HCT116 (cell line): ENCODE data around the gene SPATA22. TPM values are rescaled to one million over a fixed set of nuclear protein-coding genes. Genes with fewer than 3 reads are reported as not detected.
"Not testable (repeated sequence)": the region's sequence is repeated elsewhere in the genome, so short reads cannot be mapped to it uniquely, and the experiment has no call there.

ENCODE experiments used
- ATAC-seq: fragments of 200-7000 bp; cut with Tn5 transposase; 2 replicates; pipeline ENCODE4 v1.9.1; 2020; ENCODE audit warnings: mild to moderate bottlenecking, moderate library complexity
- Bru-seq: library from RNA; stranded (reverse); fragments of 400-500 nt; gene quantifications from one replicate; lab custom pipeline; 2021; lab: Mats Ljungman, UMichigan
- BruChase-seq, 2 experiments: library from RNA; stranded (reverse); fragments of 400-500 nt; gene quantifications; one replicate each; lab custom pipeline; 2021; lab: Mats Ljungman, UMichigan
- BruUV-seq: library from RNA; stranded (reverse); fragments of 400-500 nt; replicated peaks from 2 replicates; lab custom pipeline; 2021; lab: Mats Ljungman, UMichigan
- CTCF ChIA-PET: fragments of 300-600 bp; sonication (Branson Sonifier 250); formaldehyde crosslinking; loops from one replicate; lab custom pipeline; 2021; ENCODE audit warnings: antibody characterized with exemption; lab: Charles Lee
- POLR2A ChIA-PET: fragments of 300-600, 350-600 bp; sonication (Branson Sonifier 250); formaldehyde crosslinking; loops from one replicate; lab custom pipeline; 2021; ENCODE audit warnings: antibody characterized with exemption; lab: Charles Lee
- RAD21 ChIA-PET, 2 experiments: fragments of 300-600 bp; sonication (Branson Sonifier 250); formaldehyde crosslinking; loops; one replicate each; lab custom pipeline; 2023; ENCODE audit warnings: low total read pairs in 2 of 2; ENCODE audit not compliant: uncharacterized antibody in 2 of 2, unreplicated experiment in 2 of 2, low non-redundant PET in 1 of 2; lab: Charles Lee
- DNase-seq: peaks from one replicate; pipeline ENCODE4 v3.0.0-alpha.2; 2010; ENCODE audit warnings: low read depth, low spot score
- H2AFZ ChIP-seq: fragments of 200-600 bp; shearing (Covaris generic), sonication (generic); 2 replicates; pipeline ENCODE4 v1.6.1; 2017; ENCODE audit warnings: low read depth, mixed run types, mixed read lengths, antibody characterized with exemption, low read length; ENCODE audit not compliant: poor library complexity, severe bottlenecking
- H3K27ac ChIP-seq: 2 replicates; pipeline ENCODE4 v1.5.1; 2012; ENCODE audit warnings: low read depth, low read length
- H3K27me3 ChIP-seq: fragments of 200-600 bp; sonication (generic); 2 replicates; pipeline ENCODE4 v1.6.1; 2016; ENCODE audit warnings: mixed run types, low read length, mixed read lengths; ENCODE audit not compliant: insufficient read depth
- H3K36me3 ChIP-seq, 2 experiments: fragments of 200-500 bp in 1 of 2; fragments of 200-600 bp in 1 of 2; sonication (Bioruptor generic) in 1 of 2; sonication (generic) in 1 of 2; 2 replicates each; pipeline versions ENCODE4 v1.5.1 to v1.6.1; 2014 to 2016; ENCODE audit warnings: low read length in 2 of 2, inconsistent platforms in 1 of 2, mixed read lengths in 1 of 2, mixed run types in 1 of 2; ENCODE audit not compliant: insufficient read depth in 2 of 2, control insufficient read depth in 1 of 2
- H3K4me1 ChIP-seq, 2 experiments: fragments of 200-600 bp in 1 of 2; sonication (generic) in 1 of 2; 2 replicates each; pipeline versions ENCODE4 v1.5.1 to v1.6.1; 2012 to 2017; ENCODE audit warnings: low read length in 2 of 2, inconsistent platforms in 1 of 2, mild to moderate bottlenecking in 1 of 2, mixed read lengths in 1 of 2, mixed run types in 1 of 2, moderate library complexity in 1 of 2; ENCODE audit not compliant: insufficient read depth in 2 of 2, control insufficient read depth in 1 of 2
- H3K4me2 ChIP-seq: fragments of 200-600 bp; sonication (generic); 2 replicates; pipeline ENCODE4 v1.6.1; 2017; ENCODE audit warnings: mixed run types, low read length, mixed read lengths
- H3K4me3 ChIP-seq, 2 experiments: fragments of 200-600 bp in 1 of 2; sonication (generic) in 1 of 2; replicated peaks in 1 of 2; 2 replicates each; pipeline ENCODE4 v1.5.1; 2011 to 2016; ENCODE audit warnings: low read length in 2 of 2, control low read depth in 1 of 2, low read depth in 1 of 2, mild to moderate bottlenecking in 1 of 2, mixed read lengths in 1 of 2, mixed run types in 1 of 2
- H3K79me2 ChIP-seq: fragments of 200-600 bp; sonication (generic); 2 replicates; pipeline ENCODE4 v1.6.1; 2017; ENCODE audit warnings: mild to moderate bottlenecking, mixed run types, low read length, moderate library complexity, mixed read lengths; ENCODE audit not compliant: insufficient read depth
- H3K9ac ChIP-seq: fragments of 200-600 bp; sonication (generic); 2 replicates; pipeline ENCODE4 v1.6.1; 2016; ENCODE audit warnings: low read length, mixed read lengths
- H3K9me2 ChIP-seq: fragments of 200-600 bp; sonication (generic), shearing (Covaris generic); 2 replicates; pipeline ENCODE4 v1.6.1; 2017; ENCODE audit warnings: mixed run types, mild to moderate bottlenecking, moderate library complexity; ENCODE audit not compliant: insufficient read depth
- H3K9me3 ChIP-seq, 2 experiments: fragments of 200-500 bp in 1 of 2; fragments of 200-600 bp in 1 of 2; sonication (Bioruptor generic) in 1 of 2; sonication (generic) in 1 of 2; 2 replicates each; pipeline ENCODE4 v1.6.1; 2014 to 2017; ENCODE audit warnings: low read length in 2 of 2, mixed read lengths in 2 of 2, inconsistent platforms in 1 of 2, low read depth in 1 of 2, mild to moderate bottlenecking in 1 of 2, mixed run types in 1 of 2, moderate library complexity in 1 of 2; ENCODE audit not compliant: control insufficient read depth in 1 of 2, insufficient read depth in 1 of 2
- H4K20me1 ChIP-seq: fragments of 200-600 bp; sonication (generic), shearing (Covaris generic); 2 replicates; pipeline ENCODE4 v1.6.1; 2017; ENCODE audit warnings: mixed run types, mild to moderate bottlenecking, moderate library complexity; ENCODE audit not compliant: insufficient read depth
- CBX3 ChIP-seq: IDR thresholded peaks from 2 replicates; pipeline ENCODE4 v1.6.1; 2012; ENCODE audit warnings: low read depth
- CEBPB ChIP-seq: IDR thresholded peaks from 2 replicates; pipeline ENCODE4 v1.6.1; 2012; ENCODE audit warnings: low read depth
- CTCF ChIP-seq, 3 experiments: fragments of 200-600 bp in 1 of 3; sonication (generic) in 1 of 3; IDR thresholded peaks in 2 of 3; conservative IDR thresholded peaks in 1 of 3; 2 replicates each; pipeline ENCODE4 v1.5.1; 2012 to 2017; ENCODE audit warnings: low read depth in 2 of 3, low read length in 2 of 3, antibody characterized with exemption in 1 of 3, borderline replicate concordance in 1 of 3, control low read depth in 1 of 3, mild to moderate bottlenecking in 1 of 3, mixed read lengths in 1 of 3, mixed run types in 1 of 3, moderate library complexity in 1 of 3; ENCODE audit not compliant: insufficient read depth in 1 of 3
- ELF1 ChIP-seq: IDR thresholded peaks from 2 replicates; pipeline ENCODE4 v1.6.1; 2012; ENCODE audit warnings: low read depth, borderline replicate concordance
- EZH2 ChIP-seq: fragments of 200-600 bp; sonication (generic); IDR thresholded peaks from 2 replicates; pipeline ENCODE4 v1.6.1; 2017; ENCODE audit warnings: antibody characterized with exemption, mixed run types
- FOSL1 ChIP-seq: IDR thresholded peaks from 2 replicates; pipeline ENCODE4 v1.6.1; 2012; ENCODE audit warnings: low read depth
- JUND ChIP-seq: IDR thresholded peaks from 2 replicates; pipeline ENCODE4 v1.6.1; 2012
- POLR2A ChIP-seq: IDR thresholded peaks from 2 replicates; pipeline ENCODE4 v1.7.0; 2011; ENCODE audit warnings: borderline replicate concordance; ENCODE audit not compliant: insufficient read depth, insufficient read length; ENCODE audit errors: extremely low read depth
- POLR2AphosphoS5 ChIP-seq: IDR thresholded peaks from 2 replicates; pipeline ENCODE4 v1.6.1; 2011; ENCODE audit warnings: mild to moderate bottlenecking, low read depth, low read length, moderate library complexity
- RAD21 ChIP-seq: IDR thresholded peaks from 2 replicates; pipeline ENCODE4 v1.6.1; 2012; ENCODE audit warnings: low read depth, mild to moderate bottlenecking
- SP1 ChIP-seq: IDR thresholded peaks from 2 replicates; pipeline ENCODE4 v1.6.1; 2012; ENCODE audit warnings: low read depth
- ZFX ChIP-seq: fragments of 450-650 bp; IDR thresholded peaks from 2 replicates; pipeline ENCODE4 v1.6.1; 2017
- intact Hi-C: fragments of 100-400 bp; cut with micrococcal nuclease; formaldehyde crosslinking; loops from 2 replicates; pipeline ENCODE4 v1.10.0; 2022
- long read RNA-seq: library from polyadenylated mRNA; unstranded; transcript quantifications from one replicate; pipeline ENCODE4 v2.0.0, GENCODE V29; 2021; ENCODE audit not compliant: unreplicated experiment
- polyA plus RNA-seq: library from polyadenylated mRNA; unstranded; fragments of >200 nt; gene quantifications from 2 replicates; pipeline ENCODE4 v1.2.1, GENCODE V29; 2012; ENCODE audit warnings: missing spikeins
- total RNA-seq: library from RNA; stranded (reverse); gene quantifications from one replicate; pipeline ENCODE4 v1.2.1, GENCODE V29; 2021; ENCODE audit not compliant: unreplicated experiment

SPATA22 gene
- not detected for total RNA-seq
- polyA plus RNA-seq, result not detected in 2 replicates
- Bru-seq, nascent RNA, result percentile 6 among the genes with signal in this experiment
- percentile 8 among the genes with signal in this experiment for BruChase-seq, experiment 1, labeled RNA remaining after a 6-hour chase
- percentile 4 among the genes with signal in this experiment for BruChase-seq, experiment 2, labeled RNA remaining after a 2-hour chase
- long read RNA-seq, result 0 reads

- Histone ChIP-seq H3K9me2 (no peaks in the 10 kb centered on the region), H3K4me1 (no peaks in the 10 kb centered on the region), H2AFZ (no peak within 1 kb of the TSS), H3K27me3 (0 out of 2 replicates have a peak, but pooled peaks cover 5% of the 10 kb centered on the region), H4K20me1 (no peaks in the 10 kb centered on the region), H3K36me3 (no peaks in the 10 kb centered on the region), H3K79me2 (no peaks in the 10 kb centered on the region), H3K9me3 (no peaks in the 10 kb centered on the region), H3K27ac (no peak within 1 kb of the TSS), H3K4me2 (no peak within 1 kb of the TSS), H3K4me3 (no peak within 1 kb of the TSS), H3K9ac (no peak within 1 kb of the TSS)
- DNase-seq, result no peak
- BruUV-seq, result no TSS peak
- no peak for TF ChIP-seq JUND
- no peak for TF ChIP-seq ZFX
- TF ChIP-seq POLR2AphosphoS5, result no peak
- no peak for TF ChIP-seq EZH2
- TF ChIP-seq POLR2A, result no peak
- no peak for TF ChIP-seq CBX3
- TF ChIP-seq ELF1, result no peak
- TF ChIP-seq CEBPB, result no peak
- no peak for TF ChIP-seq FOSL1
- no peak for TF ChIP-seq CTCF (IDR thresholded peaks at IDR 0.05 in 2 of 3, conservative IDR thresholded peaks at IDR 0.05 in 1 of 3; ENCODE audit: borderline replicate concordance in 1 of 3, insufficient read depth in 1 of 3, low read depth in 2 of 3, low read length in 2 of 3)
- no peak for TF ChIP-seq RAD21
- TF ChIP-seq SP1, result no peak
- intact Hi-C loops, result no loop called here
- POLR2A ChIA-PET, result no interaction called here
- RAD21 ChIA-PET, result no interaction called here
- CTCF ChIA-PET, result no interaction called here
- ATAC-seq, result no peak
Measured at GRCh38 chr17:3471599-3471998, at the start of gene SPATA22. TSS of gene SPATA22 (minus strand) at chr17:3471819. CDS start at chr17:3469325, 2,494 bp downstream.

GRCh38 chr17:3519472-3519871 is 47.9 kb upstream of the SPATA22 start:
- H4K20me1 ChIP-seq, H3K9me3 ChIP-seq, ATAC-seq, H3K4me3 ChIP-seq, CTCF ChIA-PET, intact Hi-C loops, H3K27me3 ChIP-seq, H3K79me2 ChIP-seq, H3K4me1 ChIP-seq, BruUV-seq, H3K36me3 ChIP-seq, H2AFZ ChIP-seq, H3K9ac ChIP-seq, POLR2A ChIA-PET, DNase-seq, H3K9me2 ChIP-seq, RAD21 ChIA-PET, H3K4me2 ChIP-seq, H3K27ac ChIP-seq: not testable (repeated sequence)
